Transverse colon (tissue), 4 donors: Measurements from ENCODE around the gene RAP1GAP2.

Experiments
- CTCF ChIP-seq, 5 experiments: fragments of 200-600 bp in 3 of 5; fragments of 450-650 bp in 2 of 5; sonication (generic) in 3 of 5; IDR thresholded peaks; 1 replicate in 2 of 5; 2 replicates in 3 of 5; pipeline ENCODE4 v1.5.1; 2016 to 2017; ENCODE audit warnings: antibody characterized with exemption in 5 of 5, inconsistent platforms in 3 of 5, mild to moderate bottlenecking in 2 of 5, moderate library complexity in 1 of 5
- EP300 ChIP-seq: sonication (generic); formaldehyde crosslinking; IDR thresholded peaks from one replicate; pipeline ENCODE4 v1.6.1; 2017; ENCODE audit warnings: antibody characterized with exemption, low read depth
- POLR2A ChIP-seq: fragments of 450-650 bp; IDR thresholded peaks from one replicate; pipeline ENCODE4 v1.6.1; 2016; ENCODE audit warnings: antibody characterized with exemption, mild to moderate bottlenecking, moderate library complexity
- POLR2AphosphoS5 ChIP-seq, 3 donors: sonication (generic); formaldehyde crosslinking; IDR thresholded peaks; one replicate each; pipeline ENCODE4 v1.6.1; 2016; ENCODE audit warnings: antibody characterized with exemption in 3 of 3

- TF ChIP-seq POLR2A (no peak), POLR2AphosphoS5 (IDR thresholded peaks at IDR 0.05) (no peak), EP300 (no peak), CTCF (IDR thresholded peaks at IDR 0.05) (no peak)
Observed at GRCh38 chr17:2961446-2961845, 165.2 kb downstream of the RAP1GAP2 start.
